ENCODE measurements around the gene KBTBD8. TPM values are rescaled to one million over a fixed set of nuclear protein-coding genes. Genes with fewer than 3 reads are reported as not detected.

Gene KBTBD8
- total and polyA plus RNA-seq, 4 donors: 0.94 to 5.0 (median 3.0) TPM

DNA sequence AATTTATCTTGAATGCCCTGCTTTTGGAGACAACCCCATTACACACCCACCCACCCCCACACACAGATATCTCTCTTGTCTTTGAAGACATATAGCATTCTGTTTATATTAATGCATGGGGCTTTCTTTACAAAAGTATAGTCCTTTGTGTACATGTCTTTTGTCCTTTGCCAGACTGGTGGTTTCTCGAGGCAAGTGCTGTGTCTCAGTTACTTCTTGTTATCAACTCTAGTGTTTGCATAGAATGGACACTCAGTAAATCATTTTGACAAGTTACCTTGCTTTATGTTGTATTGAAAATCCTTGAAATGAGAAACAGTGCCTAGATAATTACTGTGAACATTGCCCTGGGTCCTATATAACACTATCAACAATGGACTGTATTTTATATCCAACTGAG, 33.9 kb downstream of the KBTBD8 start:
- H3K4me1 ChIP-seq (ENCODE audit: control insufficient read depth in 5 of 5, insufficient read depth in 5 of 5, low read length in 5 of 5): peaks cover 0 to 4% (median 0%) of the 10 kb centered on the region in 5 donors
- H3K27ac ChIP-seq (ENCODE audit: low read depth in 1 of 2, low read length in 1 of 2): no peak overlapping the region
- ATAC-seq (ENCODE audit: insufficient read depth, low FRiP score): no peak
- no peak for DNase-seq
- TF ChIP-seq, protein P1, sequence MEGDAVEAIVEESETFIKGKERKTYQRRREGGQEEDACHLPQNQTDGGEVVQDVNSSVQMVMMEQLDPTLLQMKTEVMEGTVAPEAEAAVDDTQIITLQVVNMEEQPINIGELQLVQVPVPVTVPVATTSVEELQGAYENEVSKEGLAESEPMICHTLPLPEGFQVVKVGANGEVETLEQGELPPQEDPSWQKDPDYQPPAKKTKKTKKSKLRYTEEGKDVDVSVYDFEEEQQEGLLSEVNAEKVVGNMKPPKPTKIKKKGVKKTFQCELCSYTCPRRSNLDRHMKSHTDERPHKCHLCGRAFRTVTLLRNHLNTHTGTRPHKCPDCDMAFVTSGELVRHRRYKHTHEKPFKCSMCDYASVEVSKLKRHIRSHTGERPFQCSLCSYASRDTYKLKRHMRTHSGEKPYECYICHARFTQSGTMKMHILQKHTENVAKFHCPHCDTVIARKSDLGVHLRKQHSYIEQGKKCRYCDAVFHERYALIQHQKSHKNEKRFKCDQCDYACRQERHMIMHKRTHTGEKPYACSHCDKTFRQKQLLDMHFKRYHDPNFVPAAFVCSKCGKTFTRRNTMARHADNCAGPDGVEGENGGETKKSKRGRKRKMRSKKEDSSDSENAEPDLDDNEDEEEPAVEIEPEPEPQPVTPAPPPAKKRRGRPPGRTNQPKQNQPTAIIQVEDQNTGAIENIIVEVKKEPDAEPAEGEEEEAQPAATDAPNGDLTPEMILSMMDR (IDR thresholded peaks at IDR 0.05; ENCODE audit: control extremely low read depth, extremely low read depth): no peak
- WGBS, 2 donors: 47 to 55% methylated on average over 1 of the region's 1 CpG
- no peaks in the 10 kb centered on the region for H3K27me3 ChIP-seq (ENCODE audit: control insufficient read depth in 3 of 3, insufficient read depth in 3 of 3, low read length in 2 of 3)
- no peaks in the 10 kb centered on the region for H3K36me3 ChIP-seq (ENCODE audit: control insufficient read depth in 4 of 4, insufficient read depth in 4 of 4, low read length in 4 of 4)
- no peak overlapping the region for H3K9ac ChIP-seq (ENCODE audit: insufficient read depth in 1 of 2, low read length in 2 of 2)
- no peaks in the 10 kb centered on the region for H3K9me3 ChIP-seq (ENCODE audit: control insufficient read depth in 4 of 4, insufficient read depth in 3 of 4, low read length in 3 of 4)
- no peak overlapping the region for H3K4me3 ChIP-seq

DNA sequence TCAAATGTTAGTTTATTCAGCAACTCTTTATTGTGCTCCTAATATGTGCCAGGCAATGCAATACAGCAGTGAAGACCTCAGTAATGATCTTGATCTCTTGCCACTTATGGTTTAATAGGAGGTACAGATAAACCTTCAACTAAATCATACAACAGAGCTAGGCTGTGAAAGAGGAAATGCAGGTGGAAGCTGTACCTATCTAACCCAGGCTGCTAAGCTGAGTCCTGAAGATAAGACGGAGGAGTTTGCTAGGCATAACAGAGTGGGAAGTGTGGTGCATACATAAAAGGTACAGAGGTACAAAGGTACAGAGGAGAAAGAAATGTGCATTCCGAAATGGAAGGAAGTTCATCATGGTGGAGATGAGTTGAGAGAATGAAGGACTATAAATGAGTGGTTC, 35.0 kb downstream of the KBTBD8 start:
- Histone ChIP-seq H3K4me3 (no peak overlapping the region), H3K27ac (ENCODE audit: low read depth in 1 of 2, low read length in 1 of 2) (no peak overlapping the region), H3K36me3 (ENCODE audit: control insufficient read depth in 4 of 4, insufficient read depth in 4 of 4, low read length in 4 of 4) (no peaks in the 10 kb centered on the region), H3K4me1 (ENCODE audit: control insufficient read depth in 5 of 5, insufficient read depth in 5 of 5, low read length in 5 of 5) (peaks cover 0 to 4% (median 0%) of the 10 kb centered on the region in 5 donors), H3K9ac (ENCODE audit: insufficient read depth in 1 of 2, low read length in 2 of 2) (no peak overlapping the region), H3K27me3 (ENCODE audit: control insufficient read depth in 3 of 3, insufficient read depth in 3 of 3, low read length in 2 of 3) (no peaks in the 10 kb centered on the region), H3K9me3 (ENCODE audit: control insufficient read depth in 4 of 4, insufficient read depth in 3 of 4, low read length in 3 of 4) (no peaks in the 10 kb centered on the region)
- ATAC-seq (ENCODE audit: insufficient read depth, low FRiP score): no peak
- 68 to 73% methylated on average over 2 of the region's 2 CpGs for WGBS, 2 donors
- DNase-seq: no peak
- TF ChIP-seq, protein P1 (IDR thresholded peaks at IDR 0.05; ENCODE audit: control extremely low read depth, extremely low read depth): no peak

DNA sequence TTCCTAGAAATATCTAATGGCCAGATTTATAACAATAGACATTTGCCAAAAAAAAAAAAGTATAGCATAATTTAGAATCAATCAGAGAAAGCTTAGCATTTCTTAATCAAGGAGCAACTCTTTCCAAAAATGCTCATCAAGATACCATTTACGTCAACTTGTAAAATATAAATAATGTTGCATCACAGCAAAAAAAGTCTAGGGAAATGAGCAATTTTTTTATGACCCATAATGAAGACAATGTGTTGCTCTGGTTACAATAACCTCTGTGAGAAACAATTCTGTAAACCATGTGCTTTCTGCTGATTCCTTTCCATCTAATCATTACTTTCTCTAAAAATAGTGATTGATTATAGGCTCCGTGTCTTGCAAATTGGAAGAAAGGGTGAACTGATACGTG, 36.3 kb downstream of the KBTBD8 start:
- Histone ChIP-seq H3K27ac (ENCODE audit: low read depth in 1 of 2, low read length in 1 of 2) (no peak overlapping the region), H3K4me1 (ENCODE audit: control insufficient read depth in 5 of 5, insufficient read depth in 5 of 5, low read length in 5 of 5) (peaks cover 0 to 4% (median 0%) of the 10 kb centered on the region in 5 donors), H3K36me3 (ENCODE audit: control insufficient read depth in 4 of 4, insufficient read depth in 4 of 4, low read length in 4 of 4) (no peaks in the 10 kb centered on the region), H3K4me3 (no peak overlapping the region), H3K9ac (ENCODE audit: insufficient read depth in 1 of 2, low read length in 2 of 2) (no peak overlapping the region), H3K27me3 (ENCODE audit: control insufficient read depth in 3 of 3, insufficient read depth in 3 of 3, low read length in 2 of 3) (no peaks in the 10 kb centered on the region), H3K9me3 (ENCODE audit: control insufficient read depth in 4 of 4, insufficient read depth in 3 of 4, low read length in 3 of 4) (no peaks in the 10 kb centered on the region)
- WGBS, 2 donors: 85% methylated on average over 3 of the region's 3 CpGs
- DNase-seq (no peak), ATAC-seq (ENCODE audit: insufficient read depth, low FRiP score) (no peak)
- TF ChIP-seq, protein P1 (IDR thresholded peaks at IDR 0.05; ENCODE audit: control extremely low read depth, extremely low read depth): no peak

DNA sequence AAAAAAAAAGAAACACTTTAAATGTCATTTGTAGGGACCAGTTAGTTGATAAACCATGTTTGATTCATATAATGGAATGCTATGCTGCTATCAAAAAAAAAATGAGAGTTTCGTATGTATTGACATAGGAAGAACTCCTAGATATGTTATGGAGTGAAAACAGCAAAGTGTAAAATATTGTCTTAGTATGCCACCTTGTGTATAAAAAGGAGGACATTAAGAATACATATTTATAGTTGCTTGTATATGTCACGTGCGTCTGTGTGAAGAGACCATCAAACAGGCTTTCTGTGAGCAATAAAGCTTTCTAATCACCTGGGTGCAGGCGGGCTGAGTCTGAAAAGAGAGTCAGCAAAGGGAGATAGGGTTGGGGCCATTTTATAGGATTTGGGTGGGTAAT, 39.5 kb downstream of the KBTBD8 start:
- Histone ChIP-seq H3K27me3 (ENCODE audit: control insufficient read depth in 3 of 3, insufficient read depth in 3 of 3, low read length in 2 of 3) (no peaks in the 10 kb centered on the region), H3K4me1 (ENCODE audit: control insufficient read depth in 5 of 5, insufficient read depth in 5 of 5, low read length in 5 of 5) (peaks cover 0 to 4% (median 0%) of the 10 kb centered on the region in 5 donors), H3K27ac (ENCODE audit: low read depth in 1 of 2, low read length in 1 of 2) (no peak overlapping the region), H3K9ac (ENCODE audit: insufficient read depth in 1 of 2, low read length in 2 of 2) (no peak overlapping the region), H3K4me3 (no peak overlapping the region), H3K9me3 (ENCODE audit: control insufficient read depth in 4 of 4, insufficient read depth in 3 of 4, low read length in 3 of 4) (no peaks in the 10 kb centered on the region), H3K36me3 (ENCODE audit: control insufficient read depth in 4 of 4, insufficient read depth in 4 of 4, low read length in 4 of 4) (no peaks in the 10 kb centered on the region)
- ATAC-seq (ENCODE audit: insufficient read depth, low FRiP score) (no peak), DNase-seq (no peak)
- WGBS, 2 donors: 56 to 65% methylated on average over 4 of the region's 4 CpGs
- TF ChIP-seq, protein P1 (IDR thresholded peaks at IDR 0.05; ENCODE audit: control extremely low read depth, extremely low read depth): no peak
